ENCODE data around the gene MEGF6.

Gene MEGF6

DNA sequence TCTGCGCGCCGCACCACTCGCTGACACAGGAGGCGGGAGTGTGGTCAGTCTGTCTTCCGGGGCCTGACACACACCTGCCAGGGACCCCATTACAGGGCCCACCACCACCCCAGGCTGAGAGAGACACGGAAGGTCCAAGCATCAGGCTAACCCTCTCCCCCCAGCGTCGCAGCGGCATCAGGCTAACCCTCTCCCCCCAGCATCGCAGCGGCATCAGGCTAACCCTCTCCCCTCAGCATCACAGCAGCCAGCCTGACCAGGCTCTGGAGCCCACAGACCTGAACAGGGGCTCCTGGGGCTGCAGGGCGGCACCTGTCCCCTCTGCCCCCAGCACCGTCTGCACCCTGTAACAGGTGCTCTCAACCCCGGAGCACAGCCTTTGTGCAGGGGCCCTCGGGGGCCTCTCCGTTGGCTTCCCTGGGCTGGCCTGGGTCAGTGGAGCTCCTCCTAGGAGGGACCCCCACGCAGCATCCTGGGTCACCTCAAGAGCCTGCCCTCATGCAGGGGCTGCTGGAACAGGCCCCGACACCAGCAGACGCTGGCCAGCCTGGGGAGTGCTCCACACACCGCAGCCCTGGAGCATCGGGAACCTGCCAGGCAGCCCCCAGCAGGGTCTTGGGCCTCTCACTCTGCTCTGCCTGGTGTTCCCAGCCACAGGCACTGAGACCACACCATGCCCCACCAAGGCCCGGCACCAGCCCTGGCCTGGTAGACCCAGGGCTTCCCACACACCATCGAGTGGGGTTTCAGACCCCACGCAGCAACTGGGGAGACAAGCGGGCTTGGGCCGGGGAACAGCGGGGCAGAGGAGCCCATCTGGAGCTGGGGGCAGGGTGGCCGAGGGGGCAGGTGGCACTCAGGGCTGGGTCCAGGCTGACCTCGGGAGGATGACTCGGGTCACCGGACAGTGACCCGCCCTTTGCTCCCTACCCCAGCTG lies 67.0 kb downstream of the MEGF6 start:
- no peak for DNase-seq (ENCODE audit: low read depth in 1 of 2, low spot score in 1 of 2)
- H3K4me3 ChIP-seq (replicated peaks; ENCODE audit: insufficient read depth, low read length), result no peak overlapping the region
- H3K27me3 ChIP-seq (ENCODE audit: insufficient read depth, poor library complexity, severe bottlenecking), result no peaks in the 10 kb centered on the region
- H3K27ac ChIP-seq (replicated peaks), result no peak overlapping the region
- TF ChIP-seq CTCF (IDR thresholded peaks at IDR 0.05; ENCODE audit: insufficient read depth, low read length) (no peak), POLR2AphosphoS5 (IDR thresholded peaks at IDR 0.05; ENCODE audit: low read depth) (no peak)
- TF ChIP-seq, protein P1, sequence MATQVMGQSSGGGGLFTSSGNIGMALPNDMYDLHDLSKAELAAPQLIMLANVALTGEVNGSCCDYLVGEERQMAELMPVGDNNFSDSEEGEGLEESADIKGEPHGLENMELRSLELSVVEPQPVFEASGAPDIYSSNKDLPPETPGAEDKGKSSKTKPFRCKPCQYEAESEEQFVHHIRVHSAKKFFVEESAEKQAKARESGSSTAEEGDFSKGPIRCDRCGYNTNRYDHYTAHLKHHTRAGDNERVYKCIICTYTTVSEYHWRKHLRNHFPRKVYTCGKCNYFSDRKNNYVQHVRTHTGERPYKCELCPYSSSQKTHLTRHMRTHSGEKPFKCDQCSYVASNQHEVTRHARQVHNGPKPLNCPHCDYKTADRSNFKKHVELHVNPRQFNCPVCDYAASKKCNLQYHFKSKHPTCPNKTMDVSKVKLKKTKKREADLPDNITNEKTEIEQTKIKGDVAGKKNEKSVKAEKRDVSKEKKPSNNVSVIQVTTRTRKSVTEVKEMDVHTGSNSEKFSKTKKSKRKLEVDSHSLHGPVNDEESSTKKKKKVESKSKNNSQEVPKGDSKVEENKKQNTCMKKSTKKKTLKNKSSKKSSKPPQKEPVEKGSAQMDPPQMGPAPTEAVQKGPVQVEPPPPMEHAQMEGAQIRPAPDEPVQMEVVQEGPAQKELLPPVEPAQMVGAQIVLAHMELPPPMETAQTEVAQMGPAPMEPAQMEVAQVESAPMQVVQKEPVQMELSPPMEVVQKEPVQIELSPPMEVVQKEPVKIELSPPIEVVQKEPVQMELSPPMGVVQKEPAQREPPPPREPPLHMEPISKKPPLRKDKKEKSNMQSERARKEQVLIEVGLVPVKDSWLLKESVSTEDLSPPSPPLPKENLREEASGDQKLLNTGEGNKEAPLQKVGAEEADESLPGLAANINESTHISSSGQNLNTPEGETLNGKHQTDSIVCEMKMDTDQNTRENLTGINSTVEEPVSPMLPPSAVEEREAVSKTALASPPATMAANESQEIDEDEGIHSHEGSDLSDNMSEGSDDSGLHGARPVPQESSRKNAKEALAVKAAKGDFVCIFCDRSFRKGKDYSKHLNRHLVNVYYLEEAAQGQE (IDR thresholded peaks at IDR 0.05; ENCODE audit: insufficient replicate concordance, low read depth), result no peak

DNA sequence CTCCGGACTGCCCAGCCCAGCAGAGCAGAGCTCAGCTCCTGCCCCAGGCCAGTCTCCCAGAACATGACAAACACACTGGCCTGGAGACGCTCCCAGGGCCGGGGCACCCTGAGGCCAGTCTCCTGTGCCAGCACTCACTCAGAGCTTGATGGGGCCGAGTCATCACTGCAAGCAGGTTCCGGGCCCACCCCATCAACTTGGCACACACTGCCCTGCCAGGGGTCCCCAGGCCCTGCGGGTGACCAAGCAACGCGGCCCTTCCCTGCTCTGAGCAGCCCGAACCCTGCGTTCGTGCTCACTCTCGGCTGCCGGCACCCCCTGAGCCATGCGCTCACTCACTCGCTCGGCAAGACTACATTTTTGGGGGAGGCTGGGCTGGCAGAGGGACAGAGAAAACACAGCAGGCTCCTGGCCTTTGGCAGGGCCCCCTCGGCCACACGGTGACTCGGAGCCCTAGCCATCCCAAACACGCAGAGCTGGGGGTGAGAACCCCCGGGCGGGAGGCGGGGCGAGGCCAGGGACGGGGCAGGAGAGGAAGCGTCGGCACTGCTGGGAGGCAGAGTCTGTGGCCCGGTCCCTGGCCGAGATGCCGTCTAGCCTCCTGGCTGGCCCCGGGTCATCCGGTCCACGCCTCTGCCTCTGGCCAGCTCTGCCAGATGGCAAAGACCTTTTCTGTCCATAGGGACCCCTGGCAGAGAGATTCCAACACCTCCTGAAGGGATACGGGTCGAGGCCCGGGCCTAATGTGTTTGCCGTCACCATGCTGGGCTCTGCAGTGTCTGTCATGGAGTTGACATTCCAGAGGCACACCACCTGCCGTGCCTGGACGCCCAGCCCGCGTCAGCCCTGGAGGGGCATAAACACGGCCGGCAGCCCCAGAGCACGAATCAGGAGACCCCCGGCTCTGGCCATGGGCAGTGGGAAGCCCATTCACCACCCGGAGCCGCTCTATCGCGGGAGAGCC lies 68.0 kb downstream of the MEGF6 start:
- TF ChIP-seq SPI1 (IDR thresholded peaks at IDR 0.05; ENCODE audit: borderline replicate concordance, low read depth), result no peak
- TF ChIP-seq GABPA (IDR thresholded peaks at IDR 0.05; ENCODE audit: low read depth), result no peak
- TF ChIP-seq POLR2AphosphoS5 (IDR thresholded peaks at IDR 0.05; ENCODE audit: low read depth), result no peak
- Histone ChIP-seq H3K27me3 (ENCODE audit: insufficient read depth, poor library complexity, severe bottlenecking) (no peaks in the 10 kb centered on the region), H3K27ac (replicated peaks) (no peak overlapping the region), H3K4me3 (replicated peaks; ENCODE audit: insufficient read depth, low read length) (no peak overlapping the region)
- no peak for DNase-seq (ENCODE audit: low read depth in 1 of 2, low spot score in 1 of 2)

GRCh38 chr1:3542676-3543075 lies 68.6 kb downstream of the MEGF6 start:
- Histone ChIP-seq H3K27ac (replicated peaks) (no peak overlapping the region), H3K4me3 (replicated peaks; ENCODE audit: insufficient read depth, low read length) (no peak overlapping the region), H3K27me3 (ENCODE audit: insufficient read depth, poor library complexity, severe bottlenecking) (no peaks in the 10 kb centered on the region)
- TF ChIP-seq POLR2AphosphoS5 (IDR thresholded peaks at IDR 0.05; ENCODE audit: low read depth) (no peak), SPI1 (IDR thresholded peaks at IDR 0.05; ENCODE audit: borderline replicate concordance, low read depth) (no peak), CTCF (IDR thresholded peaks at IDR 0.05; ENCODE audit: insufficient read depth, low read length) (no peak), GABPA (IDR thresholded peaks at IDR 0.05; ENCODE audit: low read depth) (no peak)
- TF ChIP-seq, protein P1 (IDR thresholded peaks at IDR 0.05; ENCODE audit: insufficient replicate concordance, low read depth), result no peak
- no peak for DNase-seq (ENCODE audit: low read depth in 1 of 2, low spot score in 1 of 2)

DNA sequence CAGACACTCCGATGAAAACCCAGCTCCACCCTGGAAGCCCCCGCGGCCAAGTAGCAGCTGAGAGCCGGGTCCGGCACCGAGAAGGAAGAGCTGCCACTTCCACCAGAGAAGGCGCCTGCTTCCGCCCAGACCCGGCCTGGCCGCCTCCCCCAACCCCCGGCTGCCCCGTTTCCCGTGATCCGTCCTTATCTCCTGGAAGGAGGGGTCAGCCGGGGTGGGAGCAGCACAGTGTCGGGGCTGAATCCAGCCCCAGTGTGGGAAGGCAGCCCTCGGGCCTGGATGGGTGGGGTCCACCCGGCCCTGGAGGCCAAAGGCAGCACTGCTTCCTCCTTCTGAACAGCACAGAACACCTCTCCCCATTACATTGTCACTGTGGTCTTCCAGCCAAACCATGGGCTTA lies 69.4 kb downstream of the MEGF6 start:
- Histone ChIP-seq H3K4me3 (replicated peaks; ENCODE audit: insufficient read depth, low read length) (no peak overlapping the region), H3K27ac (replicated peaks) (no peak overlapping the region), H3K27me3 (ENCODE audit: insufficient read depth, poor library complexity, severe bottlenecking) (no peaks in the 10 kb centered on the region)
- DNase-seq (ENCODE audit: low read depth in 1 of 2, low spot score in 1 of 2), result no peak
- TF ChIP-seq POLR2AphosphoS5 (IDR thresholded peaks at IDR 0.05; ENCODE audit: low read depth) (no peak), SPI1 (IDR thresholded peaks at IDR 0.05; ENCODE audit: borderline replicate concordance, low read depth) (no peak)
